HFF-Myc (cell line): Measurements from ENCODE around the gene ECT2.
"Not testable (repeated sequence)": the region's sequence is repeated elsewhere in the genome, so short reads cannot be mapped to it uniquely, and the experiment has no call there.

Source experiments
- DNase-seq: peaks from one replicate; pipeline ENCODE4 v3.0.0-alpha.2; 2011; ENCODE audit warnings: low read depth; ENCODE audit errors: extremely low read depth
- H3K4me3 ChIP-seq: replicated peaks from 2 replicates; pipeline ENCODE4 v1.5.1; 2011; ENCODE audit warnings: low read depth, mild to moderate bottlenecking, control low read depth, low read length
- TF ChIP-seq, protein P1 (sequence below): IDR thresholded peaks from 2 replicates; pipeline ENCODE4 v1.5.1; 2012; ENCODE audit warnings: mild to moderate bottlenecking, low read depth, low read length, control low read depth; ENCODE audit errors: missing control alignments

ECT2 gene

DNA sequence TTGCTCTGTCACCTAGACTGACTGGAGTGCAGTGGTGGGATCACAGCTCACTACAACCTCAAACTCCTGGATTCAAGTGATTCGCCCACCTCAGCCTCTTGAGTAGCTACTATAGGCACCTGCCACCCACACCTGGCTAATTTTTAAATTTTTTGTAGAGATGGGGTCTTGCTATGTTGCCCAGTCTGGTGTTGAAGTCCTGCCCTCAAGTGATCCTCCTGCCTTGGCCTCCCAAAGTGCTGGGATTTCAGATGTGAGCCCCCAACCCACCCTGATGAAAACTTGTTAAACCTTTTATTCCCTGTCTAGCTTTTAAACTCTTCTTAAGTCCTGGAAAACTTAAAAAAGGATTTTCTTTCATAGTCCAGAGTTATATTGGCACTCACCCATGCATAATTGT is 2.6 kb downstream of the ECT2 start:
- no peak for DNase-seq
- no peak overlapping the region; the same call in 1 of the 2 replicates for H3K4me3 ChIP-seq
- TF ChIP-seq, protein P1, sequence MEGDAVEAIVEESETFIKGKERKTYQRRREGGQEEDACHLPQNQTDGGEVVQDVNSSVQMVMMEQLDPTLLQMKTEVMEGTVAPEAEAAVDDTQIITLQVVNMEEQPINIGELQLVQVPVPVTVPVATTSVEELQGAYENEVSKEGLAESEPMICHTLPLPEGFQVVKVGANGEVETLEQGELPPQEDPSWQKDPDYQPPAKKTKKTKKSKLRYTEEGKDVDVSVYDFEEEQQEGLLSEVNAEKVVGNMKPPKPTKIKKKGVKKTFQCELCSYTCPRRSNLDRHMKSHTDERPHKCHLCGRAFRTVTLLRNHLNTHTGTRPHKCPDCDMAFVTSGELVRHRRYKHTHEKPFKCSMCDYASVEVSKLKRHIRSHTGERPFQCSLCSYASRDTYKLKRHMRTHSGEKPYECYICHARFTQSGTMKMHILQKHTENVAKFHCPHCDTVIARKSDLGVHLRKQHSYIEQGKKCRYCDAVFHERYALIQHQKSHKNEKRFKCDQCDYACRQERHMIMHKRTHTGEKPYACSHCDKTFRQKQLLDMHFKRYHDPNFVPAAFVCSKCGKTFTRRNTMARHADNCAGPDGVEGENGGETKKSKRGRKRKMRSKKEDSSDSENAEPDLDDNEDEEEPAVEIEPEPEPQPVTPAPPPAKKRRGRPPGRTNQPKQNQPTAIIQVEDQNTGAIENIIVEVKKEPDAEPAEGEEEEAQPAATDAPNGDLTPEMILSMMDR = no peak

DNA sequence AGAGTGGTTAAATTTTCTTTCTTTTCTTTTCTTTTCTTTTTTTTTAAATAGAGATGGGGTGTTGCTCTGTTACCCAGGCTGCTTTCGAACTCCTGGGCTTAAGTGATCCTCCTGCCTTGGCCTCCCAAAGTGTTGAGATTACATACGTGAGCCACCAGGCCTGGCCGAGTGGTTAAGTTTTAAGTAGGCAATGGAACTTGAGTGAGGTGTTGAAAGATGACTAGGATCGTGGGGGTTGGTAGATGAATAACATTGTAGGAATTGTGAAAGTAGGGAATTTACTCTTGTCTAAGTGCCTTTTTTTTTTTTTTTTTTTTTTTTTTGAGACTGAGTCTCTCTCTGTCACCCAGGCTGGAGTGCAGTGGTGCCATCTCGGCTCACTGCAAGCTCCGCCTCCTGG is 9.9 kb downstream of the ECT2 start:
- H3K4me3 ChIP-seq, DNase-seq: not testable (repeated sequence)

DNA sequence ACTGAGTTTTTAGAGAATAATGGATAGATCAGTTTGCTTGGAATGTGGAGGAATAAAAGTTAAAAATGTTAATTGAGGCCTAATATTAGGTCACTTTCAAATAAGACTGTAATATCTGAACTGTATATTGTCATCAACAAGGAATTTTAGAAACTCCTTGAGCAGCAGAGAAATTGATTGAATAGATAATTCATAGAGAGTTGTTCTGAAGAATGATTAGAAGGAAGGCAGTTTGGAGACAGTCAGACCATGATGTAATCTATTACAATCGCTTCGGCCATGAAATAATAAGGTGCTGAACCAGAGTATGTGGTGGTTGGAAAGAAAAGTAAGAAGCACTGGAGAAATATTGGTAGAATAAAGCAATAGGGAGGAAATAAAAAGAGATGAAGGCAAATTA is 15.7 kb downstream of the ECT2 start:
- H3K4me3 ChIP-seq = no peak overlapping the region
- no peak for DNase-seq
- TF ChIP-seq, protein P1 = no peak

DNA sequence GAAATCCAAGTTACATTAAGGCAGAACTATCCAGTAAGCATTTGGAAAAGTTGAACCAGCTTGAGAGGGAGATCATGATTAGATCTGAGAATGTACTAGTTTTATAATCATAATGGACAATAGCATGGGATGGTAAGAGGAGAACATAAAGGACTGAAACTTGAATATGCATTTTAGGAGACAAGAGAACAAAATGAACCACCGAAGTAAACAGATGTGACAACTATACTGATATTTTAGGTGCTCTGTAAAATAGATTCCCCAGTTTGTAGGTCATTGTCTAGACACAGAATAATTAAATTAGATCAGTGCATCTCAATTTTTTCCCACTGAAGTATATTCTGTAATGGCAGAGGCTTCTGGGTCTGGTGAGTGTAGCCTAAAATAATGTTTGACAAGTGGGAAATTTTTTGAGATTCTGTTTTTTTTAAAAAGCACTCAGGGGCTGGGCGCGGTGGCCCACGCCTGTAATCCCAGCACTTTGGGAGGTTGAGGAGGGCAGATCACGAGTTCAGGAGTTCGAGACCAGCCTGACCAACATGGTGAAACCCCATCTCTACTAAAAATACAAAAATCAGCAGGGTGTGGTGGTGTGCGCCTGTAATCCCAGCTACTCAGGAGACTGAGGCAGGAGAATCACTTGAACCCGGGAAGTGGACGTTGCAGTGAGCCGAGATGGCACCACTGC is 16.3 kb downstream of the ECT2 start:
- TF ChIP-seq, protein P1 = no peak
- H3K4me3 ChIP-seq = no peak overlapping the region
- no peak for DNase-seq

DNA sequence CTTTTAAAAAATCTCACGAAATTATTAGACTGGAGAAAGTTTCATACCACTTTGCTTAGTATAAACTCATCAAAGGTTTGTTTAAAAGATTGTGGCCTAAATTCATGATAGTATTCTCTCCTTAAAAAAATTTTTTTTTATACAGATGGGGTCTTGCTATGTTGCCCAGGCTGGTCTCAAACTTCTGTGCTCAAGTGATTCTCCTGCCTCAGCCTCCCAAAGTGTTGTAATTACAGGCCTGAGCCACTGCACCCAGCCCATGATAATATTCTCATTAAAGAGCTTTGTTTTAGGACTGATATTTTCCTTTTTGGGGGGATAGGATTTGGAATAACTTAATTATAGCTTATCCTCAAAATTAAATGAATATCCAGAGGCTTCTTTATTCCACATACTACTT is 19.9 kb downstream of the ECT2 start:
- DNase-seq = no peak
- TF ChIP-seq, protein P1 = no peak
- H3K4me3 ChIP-seq = no peak overlapping the region

DNA sequence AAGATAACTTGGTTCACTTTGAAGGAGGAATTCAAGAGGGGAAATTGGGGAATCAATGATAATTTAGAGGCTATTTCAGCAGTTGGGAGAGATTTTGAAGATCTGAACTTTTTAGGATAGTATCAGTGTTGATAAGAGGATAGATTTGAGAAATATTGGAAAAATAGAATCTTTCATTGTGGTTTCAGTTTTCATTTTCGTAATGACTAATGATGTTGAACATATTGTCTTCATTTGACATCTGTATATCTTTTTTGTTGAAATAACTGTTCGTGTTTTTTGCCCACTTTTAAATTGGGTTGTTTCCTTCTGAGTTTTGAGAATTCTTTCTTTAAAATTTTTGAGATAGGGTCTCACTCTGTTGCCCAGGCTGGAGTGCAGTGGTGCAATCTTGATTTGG is 21.1 kb downstream of the ECT2 start:
- H3K4me3 ChIP-seq = no peak overlapping the region
- TF ChIP-seq, protein P1 = no peak
- no peak for DNase-seq

DNA sequence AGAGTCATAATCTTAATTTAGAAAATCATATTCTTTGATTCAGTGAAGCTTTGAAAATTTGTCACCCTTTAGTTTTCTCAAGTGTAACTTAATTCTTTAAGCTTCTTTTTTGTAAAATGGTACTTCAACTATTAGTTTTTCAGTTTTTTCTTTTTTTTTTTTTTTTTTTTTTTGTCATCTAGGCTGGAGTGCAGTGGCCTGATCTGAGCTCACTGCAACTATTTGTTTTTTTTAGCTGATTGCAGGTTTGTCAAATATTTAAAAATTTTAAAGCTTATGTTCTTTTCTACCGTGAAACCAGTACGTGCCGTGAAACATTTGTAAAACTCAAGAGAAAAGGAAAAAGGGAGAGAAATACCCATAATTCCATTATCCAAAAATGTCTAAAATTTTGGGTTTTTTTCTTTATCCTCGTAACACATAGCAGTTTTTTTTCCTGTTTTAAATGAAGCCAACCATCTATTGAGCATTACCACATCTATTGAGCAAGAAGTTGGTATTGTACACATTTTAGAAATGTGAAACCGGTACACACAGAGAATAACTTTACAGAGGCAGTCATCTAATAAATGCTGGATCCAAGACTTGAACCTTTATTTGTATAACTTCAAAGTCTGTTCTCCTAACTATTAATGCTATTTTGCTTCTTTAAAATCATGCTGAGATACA is 25.7 kb downstream of the ECT2 start:
- DNase-seq = no peak
- H3K4me3 ChIP-seq = no peak overlapping the region
- TF ChIP-seq, protein P1 = no peak
